ENCODE data around the gene CACNA1A. TPM values are rescaled to one million over a fixed set of nuclear protein-coding genes. Genes with fewer than 3 reads are reported as not detected.

Gene CACNA1A
- total RNA-seq, 2 donors from 2014 or later = 6.7 to 7.6 TPM

DNA sequence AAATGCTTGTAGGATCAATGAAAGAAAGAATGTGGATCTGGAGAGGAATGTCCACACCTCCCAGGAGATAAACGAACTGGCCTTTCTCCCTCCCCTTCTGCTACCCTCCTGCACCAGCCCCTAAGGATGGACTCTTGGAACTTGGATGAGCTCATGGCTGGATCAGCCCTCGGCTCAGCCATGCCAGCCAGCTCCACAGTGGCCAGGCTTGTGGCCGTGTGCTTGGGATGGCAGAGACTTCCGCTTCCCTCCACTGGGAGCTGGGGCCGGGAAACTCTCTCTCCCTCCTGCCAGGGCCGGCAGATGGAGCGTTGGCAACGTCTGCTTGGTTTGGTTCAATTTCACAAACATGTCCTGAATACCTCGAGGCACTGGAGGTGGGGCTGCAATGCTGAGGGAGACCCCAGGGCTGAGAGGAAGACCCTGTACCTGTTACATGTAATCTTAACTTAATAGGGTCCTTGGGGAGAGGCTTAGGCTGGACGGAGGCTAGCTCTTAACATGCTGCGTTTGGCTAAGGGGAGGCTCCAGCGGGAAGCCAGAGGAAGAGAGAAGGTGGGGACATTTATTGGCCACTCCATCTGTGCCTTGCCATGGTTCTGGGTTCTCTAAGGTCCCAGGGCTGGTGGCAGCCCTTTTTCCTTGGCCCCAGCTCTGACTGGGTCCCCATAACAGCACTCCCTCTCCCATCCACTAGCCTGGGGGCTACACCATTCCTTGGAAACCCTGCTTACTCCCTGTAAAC lies 203.6 kb downstream of the CACNA1A start:
- H3K9me3 ChIP-seq = no peaks in the 10 kb centered on the region
- WGBS, 2 donors = 18 to 22% methylated on average over 8 to 12 of the region's 12 CpGs
- DNase-seq (no peak), ATAC-seq (no peak)
- peaks cover 5% of the 10 kb centered on the region for H3K4me1 ChIP-seq
- TF ChIP-seq, protein P1, sequence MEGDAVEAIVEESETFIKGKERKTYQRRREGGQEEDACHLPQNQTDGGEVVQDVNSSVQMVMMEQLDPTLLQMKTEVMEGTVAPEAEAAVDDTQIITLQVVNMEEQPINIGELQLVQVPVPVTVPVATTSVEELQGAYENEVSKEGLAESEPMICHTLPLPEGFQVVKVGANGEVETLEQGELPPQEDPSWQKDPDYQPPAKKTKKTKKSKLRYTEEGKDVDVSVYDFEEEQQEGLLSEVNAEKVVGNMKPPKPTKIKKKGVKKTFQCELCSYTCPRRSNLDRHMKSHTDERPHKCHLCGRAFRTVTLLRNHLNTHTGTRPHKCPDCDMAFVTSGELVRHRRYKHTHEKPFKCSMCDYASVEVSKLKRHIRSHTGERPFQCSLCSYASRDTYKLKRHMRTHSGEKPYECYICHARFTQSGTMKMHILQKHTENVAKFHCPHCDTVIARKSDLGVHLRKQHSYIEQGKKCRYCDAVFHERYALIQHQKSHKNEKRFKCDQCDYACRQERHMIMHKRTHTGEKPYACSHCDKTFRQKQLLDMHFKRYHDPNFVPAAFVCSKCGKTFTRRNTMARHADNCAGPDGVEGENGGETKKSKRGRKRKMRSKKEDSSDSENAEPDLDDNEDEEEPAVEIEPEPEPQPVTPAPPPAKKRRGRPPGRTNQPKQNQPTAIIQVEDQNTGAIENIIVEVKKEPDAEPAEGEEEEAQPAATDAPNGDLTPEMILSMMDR (IDR thresholded peaks at IDR 0.05) = no peak
- no peak for TF ChIP-seq POLR2A (IDR thresholded peaks at IDR 0.05)
- intact Hi-C loops (cut with DNase I) = no loop called here
- no peak overlapping the region for H3K27ac ChIP-seq
- no peaks in the 10 kb centered on the region for H3K36me3 ChIP-seq (replicated peaks in 1 of 2; ENCODE audit: insufficient read depth in 1 of 2, low read depth in 2 of 2)
- H3K27me3 ChIP-seq = peaks cover 0 to 5% of the 10 kb centered on the region in 2 donors
- no peak overlapping the region for H3K4me3 ChIP-seq

DNA sequence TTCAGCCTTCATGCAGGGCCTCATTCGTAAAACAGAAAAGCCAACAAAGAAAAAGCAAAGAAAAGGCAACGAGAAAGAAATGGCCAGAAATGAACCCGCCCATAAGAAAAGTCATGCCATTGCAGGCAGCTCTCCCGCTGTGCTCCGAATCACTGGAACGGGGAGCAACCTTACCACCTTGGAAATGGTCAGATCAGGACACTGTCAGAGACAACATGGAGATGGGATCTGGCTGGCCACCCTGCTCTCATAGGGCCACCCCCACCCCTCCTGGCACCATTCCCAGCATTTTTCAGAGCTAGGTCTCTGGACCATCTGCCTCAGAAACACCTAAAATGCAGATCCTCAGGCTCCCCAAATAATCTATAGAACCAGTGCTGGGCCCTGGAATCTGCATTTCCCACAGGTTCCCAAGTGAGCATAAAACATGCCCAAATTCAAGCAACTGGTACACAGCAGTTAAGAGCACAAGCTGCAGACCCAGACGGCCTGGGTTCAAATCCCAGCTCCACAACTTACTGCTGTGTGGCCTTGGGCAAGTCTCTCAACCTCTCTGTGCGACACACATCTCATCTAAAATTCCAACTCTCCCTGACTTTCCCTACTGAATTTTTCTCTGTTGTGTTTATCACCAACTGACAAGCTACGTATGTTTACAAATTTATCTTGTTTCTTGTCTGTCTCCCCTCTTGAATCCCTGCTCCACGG lies 204.5 kb downstream of the CACNA1A start:
- H3K9me3 ChIP-seq = no peaks in the 10 kb centered on the region
- DNase-seq (no peak), ATAC-seq (no peak)
- WGBS, 2 donors = 47 to 50% methylated on average over 10 of the region's 10 CpGs
- no peak overlapping the region for H3K4me3 ChIP-seq
- peaks cover 0 to 5% of the 10 kb centered on the region in 2 donors for H3K27me3 ChIP-seq
- H3K4me1 ChIP-seq = peaks cover 5% of the 10 kb centered on the region
- no peaks in the 10 kb centered on the region for H3K36me3 ChIP-seq (replicated peaks in 1 of 2; ENCODE audit: insufficient read depth in 1 of 2, low read depth in 2 of 2)
- intact Hi-C loops (cut with DNase I) = no loop called here
- TF ChIP-seq, protein P1 (IDR thresholded peaks at IDR 0.05) = no peak
- no peak for TF ChIP-seq POLR2A (IDR thresholded peaks at IDR 0.05)
- no peak overlapping the region for H3K27ac ChIP-seq

DNA sequence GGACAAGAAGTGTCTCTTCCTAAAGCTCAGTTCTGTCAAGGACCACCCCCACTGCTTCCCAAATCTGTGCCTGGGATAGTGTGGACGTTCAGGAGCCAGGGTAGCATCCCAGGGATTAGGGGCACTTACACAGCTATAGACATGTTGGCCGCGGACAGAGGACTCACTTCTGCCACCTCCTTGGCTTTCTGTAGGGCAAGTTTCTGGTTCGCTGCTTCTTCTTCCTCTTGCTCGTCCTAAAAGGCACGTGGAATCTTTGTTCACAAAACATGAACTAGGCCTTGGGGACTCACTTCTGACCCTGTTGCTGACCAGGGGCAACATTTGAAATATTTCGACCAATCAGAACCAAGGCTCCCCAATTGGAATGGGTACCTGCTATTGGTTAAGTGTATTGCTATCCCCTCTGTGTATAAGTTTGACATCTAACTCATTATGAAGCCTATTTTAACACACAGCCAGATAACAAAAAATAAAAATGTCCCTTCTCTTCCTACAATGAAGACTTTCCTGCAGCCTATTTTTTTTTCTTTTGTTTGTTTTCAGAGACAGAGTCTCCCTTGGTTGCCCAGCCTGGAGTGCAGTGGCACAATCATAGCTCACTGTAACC lies 205.8 kb downstream of the CACNA1A start:
- no peaks in the 10 kb centered on the region for H3K9me3 ChIP-seq
- 54 to 55% methylated on average over 7 of the region's 7 CpGs for WGBS, 2 donors
- TF ChIP-seq POLR2A (IDR thresholded peaks at IDR 0.05) = no peak
- DNase-seq (no peak), ATAC-seq (no peak)
- peaks cover 5% of the 10 kb centered on the region for H3K4me1 ChIP-seq
- H3K27me3 ChIP-seq = peaks cover 0 to 5% of the 10 kb centered on the region in 2 donors
- no peak overlapping the region for H3K4me3 ChIP-seq
- no peak overlapping the region for H3K27ac ChIP-seq
- H3K36me3 ChIP-seq (replicated peaks in 1 of 2; ENCODE audit: insufficient read depth in 1 of 2, low read depth in 2 of 2) = no peaks in the 10 kb centered on the region
- intact Hi-C loops (cut with DNase I) = no loop called here

DNA sequence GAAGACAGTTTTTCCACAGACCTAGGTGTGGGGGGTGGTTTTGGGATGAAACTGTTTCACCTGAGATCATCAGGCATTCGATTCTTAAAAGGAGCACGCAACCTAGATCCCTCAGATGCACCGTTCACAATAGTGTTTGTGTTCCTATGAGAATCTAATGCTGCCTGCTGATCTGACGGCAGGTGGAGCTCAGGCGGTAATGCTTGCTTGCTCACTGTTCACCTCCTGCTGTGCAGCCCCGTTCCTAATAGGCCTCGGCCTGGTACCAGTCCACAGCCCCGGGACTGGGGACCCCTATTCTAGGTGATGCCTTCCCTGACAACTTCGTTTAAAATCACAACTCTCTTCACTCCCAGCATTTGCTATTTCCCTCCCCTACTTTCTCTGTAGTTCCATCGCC lies 206.4 kb downstream of the CACNA1A start:
- intact Hi-C loops (cut with DNase I) = no loop called here
- H3K9me3 ChIP-seq = no peaks in the 10 kb centered on the region
- WGBS, 2 donors = 37 to 40% methylated on average over 10 of the region's 10 CpGs
- H3K4me3 ChIP-seq = no peak overlapping the region
- no peak overlapping the region for H3K27ac ChIP-seq
- H3K27me3 ChIP-seq = peaks cover 0 to 5% of the 10 kb centered on the region in 2 donors
- DNase-seq = no peak
- peaks cover 5% of the 10 kb centered on the region for H3K4me1 ChIP-seq
- ATAC-seq = no peak
- no peaks in the 10 kb centered on the region for H3K36me3 ChIP-seq (replicated peaks in 1 of 2; ENCODE audit: insufficient read depth in 1 of 2, low read depth in 2 of 2)
- TF ChIP-seq, protein P1 (IDR thresholded peaks at IDR 0.05) = no peak
- TF ChIP-seq POLR2A (IDR thresholded peaks at IDR 0.05) = no peak

All from body of pancreas (tissue), 4 donors.